GM12874 (cell line): ENCODE results near the gene IRX6.

Source experiments
- TF ChIP-seq, protein P1 (sequence below): IDR thresholded peaks from 2 replicates; pipeline ENCODE4 v1.5.1; 2011; ENCODE audit warnings: low read depth, mild to moderate bottlenecking, control low read depth, low read length, moderate library complexity; ENCODE audit not compliant: insufficient read depth

Gene IRX6

GRCh38 chr16:55294129-55294528 is 29.9 kb upstream of the IRX6 start:
- TF ChIP-seq, protein P1, sequence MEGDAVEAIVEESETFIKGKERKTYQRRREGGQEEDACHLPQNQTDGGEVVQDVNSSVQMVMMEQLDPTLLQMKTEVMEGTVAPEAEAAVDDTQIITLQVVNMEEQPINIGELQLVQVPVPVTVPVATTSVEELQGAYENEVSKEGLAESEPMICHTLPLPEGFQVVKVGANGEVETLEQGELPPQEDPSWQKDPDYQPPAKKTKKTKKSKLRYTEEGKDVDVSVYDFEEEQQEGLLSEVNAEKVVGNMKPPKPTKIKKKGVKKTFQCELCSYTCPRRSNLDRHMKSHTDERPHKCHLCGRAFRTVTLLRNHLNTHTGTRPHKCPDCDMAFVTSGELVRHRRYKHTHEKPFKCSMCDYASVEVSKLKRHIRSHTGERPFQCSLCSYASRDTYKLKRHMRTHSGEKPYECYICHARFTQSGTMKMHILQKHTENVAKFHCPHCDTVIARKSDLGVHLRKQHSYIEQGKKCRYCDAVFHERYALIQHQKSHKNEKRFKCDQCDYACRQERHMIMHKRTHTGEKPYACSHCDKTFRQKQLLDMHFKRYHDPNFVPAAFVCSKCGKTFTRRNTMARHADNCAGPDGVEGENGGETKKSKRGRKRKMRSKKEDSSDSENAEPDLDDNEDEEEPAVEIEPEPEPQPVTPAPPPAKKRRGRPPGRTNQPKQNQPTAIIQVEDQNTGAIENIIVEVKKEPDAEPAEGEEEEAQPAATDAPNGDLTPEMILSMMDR, result no peak

DNA sequence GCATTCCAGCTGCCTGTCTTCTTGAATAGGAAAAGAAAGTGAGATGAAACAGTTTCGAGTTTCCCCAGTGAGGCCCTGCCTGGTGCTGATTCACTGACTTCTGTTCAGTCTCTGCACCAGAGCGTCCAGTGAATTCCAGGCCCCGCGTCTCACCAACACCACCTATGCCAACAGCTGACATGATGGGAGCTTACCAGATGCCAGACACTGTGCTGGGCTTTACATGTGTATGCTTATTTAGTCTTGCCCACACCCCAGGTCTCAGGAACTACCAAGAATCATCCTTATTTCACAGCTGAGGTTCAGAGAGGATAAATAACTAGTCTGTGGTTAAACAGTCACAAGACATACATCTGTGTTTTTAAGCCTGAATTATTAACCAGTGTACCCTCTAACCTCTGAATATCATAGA is 29.1 kb upstream of the IRX6 start:
- TF ChIP-seq, protein P1, result no peak

- TF ChIP-seq, protein P1, result no peak
These were observed 26.7 kb upstream of the IRX6 start for GRCh38 chr16:55297062-55297909.

DNA sequence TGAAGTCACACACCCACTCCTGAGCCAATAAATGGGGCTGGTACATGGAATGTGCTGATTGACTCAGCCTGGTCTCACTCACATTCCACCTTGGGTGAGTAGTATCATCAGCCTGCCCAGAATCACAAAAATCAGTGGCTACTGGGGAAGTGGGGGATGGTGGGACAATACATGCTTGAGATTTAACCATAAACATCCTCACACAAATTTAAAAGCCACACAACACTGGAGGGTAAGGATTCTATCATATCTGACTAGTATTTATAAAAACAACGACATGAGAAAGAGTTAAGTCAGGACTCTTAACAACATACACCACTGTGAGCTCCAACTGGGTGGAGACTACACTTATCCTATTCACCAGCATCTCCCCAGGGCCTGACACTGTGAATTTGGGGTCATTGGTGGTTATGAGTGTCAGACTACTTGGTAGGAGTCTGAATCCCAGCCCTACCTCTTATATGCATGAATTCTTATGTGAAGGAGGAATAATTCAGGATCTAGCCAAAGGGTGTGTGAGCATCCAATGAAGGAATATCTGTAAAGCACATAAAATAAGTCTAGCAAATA is 26.0 kb upstream of the IRX6 start:
- TF ChIP-seq, protein P1, result no peak

DNA sequence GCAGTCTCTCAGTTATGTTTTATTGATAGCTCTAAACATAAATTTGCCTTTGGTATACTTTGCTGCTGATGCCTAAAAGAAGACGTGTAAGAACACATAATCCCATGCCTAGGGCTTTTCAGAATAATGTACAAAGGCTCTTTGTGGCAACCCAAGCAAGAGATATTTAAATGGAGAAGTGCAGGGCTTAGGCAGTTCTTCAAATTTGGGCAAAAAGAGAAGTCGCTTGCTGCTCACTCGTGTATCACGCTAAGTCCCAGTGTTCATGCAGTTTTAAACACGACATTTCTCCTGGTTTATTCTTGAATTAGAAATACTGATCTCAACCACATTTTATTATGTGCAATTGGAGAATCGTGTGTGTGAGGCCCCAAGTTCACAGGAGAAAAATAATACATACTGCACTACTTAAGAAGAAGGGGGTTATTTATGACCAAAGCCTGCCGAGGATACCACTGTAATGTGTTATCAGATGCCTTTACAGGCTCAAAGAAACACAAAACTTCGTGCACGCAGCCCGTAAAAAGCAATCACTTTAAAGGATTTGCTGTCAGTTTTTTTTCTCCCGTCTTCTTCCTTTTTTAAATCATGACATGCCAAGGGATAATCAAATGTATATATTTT is 22.5 kb upstream of the IRX6 start:
- TF ChIP-seq, protein P1, result no peak

DNA sequence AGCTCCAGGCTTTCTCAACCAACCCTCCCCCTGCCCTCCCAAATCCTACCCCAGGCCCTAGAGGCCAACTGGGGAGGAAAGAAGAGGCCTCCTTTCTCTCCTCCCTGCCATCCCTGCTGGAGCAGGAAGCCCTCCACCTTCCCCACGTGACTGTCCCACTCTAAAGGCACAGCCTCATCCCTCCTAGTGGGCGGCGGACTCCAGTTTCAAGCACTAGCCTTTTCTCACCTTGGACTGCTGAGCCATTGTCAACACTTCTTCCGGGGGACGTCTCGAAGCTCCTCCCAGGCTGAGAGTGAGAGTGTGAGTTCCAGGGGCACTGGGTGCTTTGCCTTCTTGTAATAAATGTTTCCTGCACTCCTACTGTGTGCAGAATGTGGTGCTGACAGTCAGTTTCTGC is 21.4 kb upstream of the IRX6 start:
- TF ChIP-seq, protein P1, result no peak

DNA sequence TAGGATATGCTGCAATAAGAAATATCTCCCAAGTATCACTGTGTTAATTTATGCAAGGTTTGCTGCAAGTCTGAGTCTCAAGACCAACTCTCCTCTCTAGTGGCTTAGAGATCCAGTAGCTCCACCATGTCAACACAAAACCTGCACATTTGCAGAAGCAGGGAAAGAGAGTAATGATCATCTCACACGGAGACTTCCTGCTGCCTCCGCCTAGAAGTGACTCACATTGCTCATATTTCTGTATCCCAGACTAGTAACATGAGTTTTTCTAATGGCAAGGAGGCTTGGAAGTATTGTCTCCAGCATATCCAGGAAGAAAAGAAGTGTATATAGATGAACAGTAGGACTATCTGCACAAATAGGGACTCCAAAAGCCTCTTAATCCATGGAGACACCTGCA is 15.0 kb upstream of the IRX6 start:
- TF ChIP-seq, protein P1, result no peak
